Panc1 (cell line): ENCODE measurements around the gene HIPK2. TPM values are rescaled to one million over a fixed set of nuclear protein-coding genes. Genes with fewer than 3 reads are reported as not detected.

Source experiments
- ATAC-seq: fragments of 200-7000 bp; cut with Tn5 transposase; 2 replicates; pipeline ENCODE4 v1.9.1; 2020; ENCODE audit warnings: mild to moderate bottlenecking, moderate library complexity
- BruUV-seq: library from RNA; stranded (reverse); fragments of 400-500 nt; replicated peaks from 2 replicates; lab custom pipeline; 2021; lab: Mats Ljungman, UMichigan
- CTCF ChIA-PET: fragments of 300-600 bp; sonication (Branson Sonifier 250); formaldehyde crosslinking; loops from one replicate; lab custom pipeline; 2022; ENCODE audit warnings: antibody characterized with exemption; lab: Charles Lee
- POLR2A ChIA-PET: fragments of 300-600 bp; sonication (Branson Sonifier 250); formaldehyde crosslinking; loops from one replicate; lab custom pipeline; 2022; ENCODE audit warnings: antibody characterized with exemption; lab: Charles Lee
- DNase-seq: peaks from one replicate; pipeline ENCODE4 v3.0.0-alpha.2; 2010; ENCODE audit warnings: low read depth, low spot score
- H3K27ac ChIP-seq: 2 replicates; pipeline ENCODE4 v1.5.1; 2011; ENCODE audit warnings: mild to moderate bottlenecking, low read length, inconsistent platforms
- H3K27me3 ChIP-seq: fragments of 200-500 bp; sonication (Bioruptor generic); 2 replicates; pipeline ENCODE4 v1.6.0; 2014; ENCODE audit warnings: low read length, inconsistent platforms; ENCODE audit not compliant: control insufficient read depth, insufficient read depth
- H3K36me3 ChIP-seq: fragments of 200-500 bp; sonication (Bioruptor generic); 2 replicates; pipeline ENCODE4 v1.5.1; 2014; ENCODE audit warnings: inconsistent platforms, mild to moderate bottlenecking, low read length, moderate library complexity; ENCODE audit not compliant: control insufficient read depth, insufficient read depth
- H3K4me1 ChIP-seq: 2 replicates; pipeline ENCODE4 v1.5.1; 2011; ENCODE audit warnings: inconsistent platforms, mild to moderate bottlenecking, low read length, moderate library complexity; ENCODE audit not compliant: control insufficient read depth, insufficient read depth
- H3K4me3 ChIP-seq, 2 experiments: 2 replicates each; pipeline ENCODE4 v1.5.1; 2011 to 2012; ENCODE audit warnings: low read depth in 2 of 2, low read length in 2 of 2, mild to moderate bottlenecking in 2 of 2, inconsistent platforms in 1 of 2, moderate library complexity in 1 of 2
- H3K9me3 ChIP-seq: fragments of 200-500 bp; sonication (Bioruptor generic); 2 replicates; pipeline ENCODE4 v1.5.1; 2014; ENCODE audit warnings: low read depth, mild to moderate bottlenecking, inconsistent platforms, low read length, moderate library complexity; ENCODE audit not compliant: control insufficient read depth, insufficient read depth
- CTCF ChIP-seq: fragments of 450-650 bp; IDR thresholded peaks from 2 replicates; pipeline ENCODE4 v1.5.1; 2017; ENCODE audit warnings: mild to moderate bottlenecking
- POLR2AphosphoS5 ChIP-seq: IDR thresholded peaks from 2 replicates; pipeline ENCODE4 v1.6.1; 2012; ENCODE audit warnings: mild to moderate bottlenecking, low read depth, low read length, moderate library complexity
- SIN3A ChIP-seq: IDR thresholded peaks from 2 replicates; pipeline ENCODE4 v1.6.1; 2012; ENCODE audit warnings: low read depth, mild to moderate bottlenecking, low read length, moderate library complexity, borderline replicate concordance; ENCODE audit not compliant: insufficient read depth
- TCF7L2 ChIP-seq: IDR thresholded peaks from 2 replicates; pipeline ENCODE4 v1.6.1; 2011; ENCODE audit warnings: mild to moderate bottlenecking, low read depth, low read length, inconsistent platforms
- in situ Hi-C: cut with HindIII; loops from 2 replicates; pipeline ENCODE4 v1.10.0; 2016; ENCODE audit warnings: low sequenced_read_pairs, low pct_unique_long_range_greater_than_20kb
- intact Hi-C: fragments of 100-400 bp; cut with micrococcal nuclease; formaldehyde crosslinking; loops from one replicate; pipeline ENCODE4 v1.10.0; 2022; ENCODE audit not compliant: unreplicated experiment
- total RNA-seq: library from RNA; stranded (reverse); gene quantifications from one replicate; pipeline ENCODE4 v1.2.1, GENCODE V29; 2021; ENCODE audit not compliant: unreplicated experiment
- TF ChIP-seq, protein P1 (sequence below), 2 experiments: IDR thresholded peaks; 2 replicates each; pipeline ENCODE4 v1.6.1; 2011 to 2012; ENCODE audit warnings: low read depth in 2 of 2, control low read depth in 1 of 2, low read length in 1 of 2, mild to moderate bottlenecking in 1 of 2, moderate library complexity in 1 of 2; ENCODE audit not compliant: insufficient read depth in 1 of 2

Gene HIPK2
- total RNA-seq, 1 experiment from 2014 or later, result 34.1 TPM

- intact Hi-C loops, result no loop called here
- no peak overlapping the region for H3K27ac ChIP-seq
- TF ChIP-seq CTCF (no peak), SIN3A (no peak), POLR2AphosphoS5 (no peak), TCF7L2 (no peak)
- TF ChIP-seq, protein P1, sequence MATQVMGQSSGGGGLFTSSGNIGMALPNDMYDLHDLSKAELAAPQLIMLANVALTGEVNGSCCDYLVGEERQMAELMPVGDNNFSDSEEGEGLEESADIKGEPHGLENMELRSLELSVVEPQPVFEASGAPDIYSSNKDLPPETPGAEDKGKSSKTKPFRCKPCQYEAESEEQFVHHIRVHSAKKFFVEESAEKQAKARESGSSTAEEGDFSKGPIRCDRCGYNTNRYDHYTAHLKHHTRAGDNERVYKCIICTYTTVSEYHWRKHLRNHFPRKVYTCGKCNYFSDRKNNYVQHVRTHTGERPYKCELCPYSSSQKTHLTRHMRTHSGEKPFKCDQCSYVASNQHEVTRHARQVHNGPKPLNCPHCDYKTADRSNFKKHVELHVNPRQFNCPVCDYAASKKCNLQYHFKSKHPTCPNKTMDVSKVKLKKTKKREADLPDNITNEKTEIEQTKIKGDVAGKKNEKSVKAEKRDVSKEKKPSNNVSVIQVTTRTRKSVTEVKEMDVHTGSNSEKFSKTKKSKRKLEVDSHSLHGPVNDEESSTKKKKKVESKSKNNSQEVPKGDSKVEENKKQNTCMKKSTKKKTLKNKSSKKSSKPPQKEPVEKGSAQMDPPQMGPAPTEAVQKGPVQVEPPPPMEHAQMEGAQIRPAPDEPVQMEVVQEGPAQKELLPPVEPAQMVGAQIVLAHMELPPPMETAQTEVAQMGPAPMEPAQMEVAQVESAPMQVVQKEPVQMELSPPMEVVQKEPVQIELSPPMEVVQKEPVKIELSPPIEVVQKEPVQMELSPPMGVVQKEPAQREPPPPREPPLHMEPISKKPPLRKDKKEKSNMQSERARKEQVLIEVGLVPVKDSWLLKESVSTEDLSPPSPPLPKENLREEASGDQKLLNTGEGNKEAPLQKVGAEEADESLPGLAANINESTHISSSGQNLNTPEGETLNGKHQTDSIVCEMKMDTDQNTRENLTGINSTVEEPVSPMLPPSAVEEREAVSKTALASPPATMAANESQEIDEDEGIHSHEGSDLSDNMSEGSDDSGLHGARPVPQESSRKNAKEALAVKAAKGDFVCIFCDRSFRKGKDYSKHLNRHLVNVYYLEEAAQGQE (IDR thresholded peaks at IDR 0.05; ENCODE audit: insufficient read depth in 1 of 2, low read depth in 2 of 2, low read length in 1 of 2), result no peak
- in situ Hi-C loops, result no loop called here
- H3K9me3 ChIP-seq, result no peaks in the 10 kb centered on the region
- no TSS peak for BruUV-seq
- ChIA-PET POLR2A (no interaction called here), CTCF (no interaction called here)
- H3K27me3 ChIP-seq, result no peaks in the 10 kb centered on the region
- no peaks in the 10 kb centered on the region for H3K36me3 ChIP-seq
- H3K4me1 ChIP-seq, result no peaks in the 10 kb centered on the region
- no peak for ATAC-seq
- DNase-seq, result no peak
- H3K4me3 ChIP-seq, result no peak overlapping the region
Observed at GRCh38 chr7:139571190-139571589, 206.6 kb downstream of the HIPK2 start.

DNA sequence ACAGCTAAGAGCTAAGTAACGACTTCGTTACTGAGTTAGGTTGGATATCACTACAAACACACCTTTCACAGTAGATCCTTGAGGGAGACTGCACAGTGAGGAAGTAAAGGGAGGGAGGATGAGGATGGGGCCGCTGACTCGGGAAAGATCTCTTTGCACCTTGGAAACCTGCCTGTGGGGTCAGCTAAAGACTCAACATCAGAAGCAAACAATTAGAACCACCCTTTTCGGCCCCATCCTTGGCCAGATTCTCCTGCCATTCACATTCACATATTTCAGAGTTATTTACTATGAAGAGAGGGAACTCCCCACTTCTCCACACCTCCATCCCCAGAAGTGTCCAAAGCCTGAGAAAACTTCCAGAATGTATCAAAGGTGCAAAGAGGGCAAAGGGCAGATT lies 207.2 kb downstream of the HIPK2 start:
- no peaks in the 10 kb centered on the region for H3K4me1 ChIP-seq
- ChIA-PET CTCF (interaction anchor here (0.6 kb wide), 1 partner anchor 73 kb away, joined by 9 read pairs; no protein-coding TSS in a partner anchor), POLR2A (no interaction called here)
- DNase-seq (no peak), ATAC-seq (no peak)
- H3K27me3 ChIP-seq, result no peaks in the 10 kb centered on the region
- no peak overlapping the region for H3K4me3 ChIP-seq
- H3K27ac ChIP-seq, result no peak overlapping the region
- no TSS peak for BruUV-seq
- no peak for TF ChIP-seq TCF7L2
- TF ChIP-seq POLR2AphosphoS5, result no peak
- TF ChIP-seq CTCF, result no peak
- H3K36me3 ChIP-seq, result no peaks in the 10 kb centered on the region
- intact Hi-C loops, result no loop called here
- in situ Hi-C loops, result no loop called here
- no peaks in the 10 kb centered on the region for H3K9me3 ChIP-seq
